HG03060 (cell line): ENCODE results near the gene MPP2.
"Not testable (repeated sequence)": the region's sequence is repeated elsewhere in the genome, so short reads cannot be mapped to it uniquely, and the experiment has no call there.

ENCODE experiments used
- ATAC-seq: cut with Tn5 transposase; IDR thresholded peaks from one replicate; pipeline ENCODE4 v1.9.1; 2021; ENCODE audit warnings: low read depth, moderate number of reproducible peaks; ENCODE audit not compliant: unreplicated experiment

The MPP2 gene

GRCh38 chr17:43877451-43878155, 29.7 kb downstream of the MPP2 start:
- no peak for ATAC-seq

- no peak for ATAC-seq
Observed at GRCh38 chr17:43877031-43877430, 30.3 kb downstream of the MPP2 start.

- no peak for ATAC-seq
Observed at GRCh38 chr17:43875476-43876147, 31.7 kb downstream of the MPP2 start.

GRCh38 chr17:43874293-43874692, 33.0 kb downstream of the MPP2 start:
- ATAC-seq, result no peak

- no peak for ATAC-seq
Observed at GRCh38 chr17:43873815-43874214, 33.5 kb downstream of the MPP2 start.

GRCh38 chr17:43873091-43873490, 34.2 kb downstream of the MPP2 start:
- no peak for ATAC-seq

GRCh38 chr17:43871946-43872690, 35.2 kb downstream of the MPP2 start:
- no peak for ATAC-seq

GRCh38 chr17:43869031-43869430, 38.3 kb downstream of the MPP2 start:
- ATAC-seq, result not testable (repeated sequence)

GRCh38 chr17:43868226-43868994, 38.9 kb downstream of the MPP2 start:
- no peak for ATAC-seq

- ATAC-seq, result no peak
Observed at GRCh38 chr17:43864161-43864984, 43.0 kb downstream of the MPP2 start.

- no peak for ATAC-seq
Observed at GRCh38 chr17:43861960-43862359, 45.4 kb downstream of the MPP2 start.

GRCh38 chr17:43860927-43861622, 46.3 kb downstream of the MPP2 start:
- ATAC-seq, result no peak

- ATAC-seq, result no peak
Observed at GRCh38 chr17:43860077-43860725, 47.1 kb downstream of the MPP2 start.

GRCh38 chr17:43857957-43858600, 49.3 kb downstream of the MPP2 start:
- no peak for ATAC-seq

- no peak for ATAC-seq
Observed at GRCh38 chr17:43857141-43857540, 50.2 kb downstream of the MPP2 start.

- no peak for ATAC-seq
Observed at GRCh38 chr17:43856141-43856540, 51.2 kb downstream of the MPP2 start.

GRCh38 chr17:43855061-43855460, 52.3 kb downstream of the MPP2 start:
- ATAC-seq, result no peak

GRCh38 chr17:43854498-43854897, 52.8 kb downstream of the MPP2 start:
- no peak for ATAC-seq
